IPS-NIHi7 (cell line): ENCODE measurements around the gene WNT10A.
"Not testable (repeated sequence)": the region's sequence is repeated elsewhere in the genome, so short reads cannot be mapped to it uniquely, and the experiment has no call there.

ENCODE experiments used
- DNase-seq: peaks from one replicate; pipeline ENCODE4 v3.0.0; 2012; ENCODE audit warnings: mixed read lengths; ENCODE audit errors: extremely low spot score

Gene WNT10A

DNA sequence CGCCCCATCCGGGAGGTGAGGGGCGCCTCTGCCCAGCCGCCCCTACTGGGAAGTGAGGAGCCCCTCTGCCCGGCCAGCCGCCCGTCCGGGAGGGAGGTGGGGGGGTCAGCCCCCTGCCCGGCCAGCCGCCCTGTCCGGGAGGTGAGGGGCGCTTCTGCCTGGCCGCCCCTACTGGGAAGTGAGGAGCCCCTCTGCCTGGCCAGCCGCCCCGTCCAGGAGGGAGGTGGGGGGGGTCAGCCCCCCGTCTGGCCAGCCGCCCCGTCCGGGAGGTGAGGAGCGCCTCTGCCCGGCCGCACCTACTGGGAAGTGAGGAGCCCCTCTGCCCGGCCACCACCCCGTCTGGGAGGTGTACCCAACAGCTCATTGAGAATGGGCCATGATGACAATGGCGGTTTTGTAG lies 51.1 kb downstream of the WNT10A start:
- not testable (repeated sequence) for DNase-seq
